Measurements from ENCODE around the gene VCAN.

The VCAN gene

GRCh38 chr5:83475391-83475863, 3.9 kb downstream of the VCAN start:
- Histone ChIP-seq H3K9ac (ENCODE audit: low read depth in 1 of 2, low read length in 2 of 2) (peak overlapping the region in 1 of 2 donors; percentile 7), H3K4me3 (ENCODE audit: low read length in 2 of 2) (peak overlapping the region in 1 of 2 donors; percentile 76), H3K27me3 (ENCODE audit: control insufficient read depth in 2 of 2, insufficient read depth in 2 of 2, low read length in 2 of 2) (peaks cover 30 to 46% of the 10 kb centered on the region in 2 donors), H3K36me3 (ENCODE audit: control insufficient read depth in 2 of 2, insufficient read depth in 2 of 2, low read length in 2 of 2) (no peaks in the 10 kb centered on the region), H3K27ac (ENCODE audit: low read depth in 2 of 2, low read length in 2 of 2) (peak overlapping the region; percentile 56 to 60), H3K9me3 (ENCODE audit: control insufficient read depth in 2 of 2, low read length in 2 of 2) (no peaks in the 10 kb centered on the region), H3K4me1 (ENCODE audit: control insufficient read depth in 2 of 2, insufficient read depth in 2 of 2, low read length in 2 of 2) (peaks cover 8 to 16% of the 10 kb centered on the region in 2 donors)

DNA sequence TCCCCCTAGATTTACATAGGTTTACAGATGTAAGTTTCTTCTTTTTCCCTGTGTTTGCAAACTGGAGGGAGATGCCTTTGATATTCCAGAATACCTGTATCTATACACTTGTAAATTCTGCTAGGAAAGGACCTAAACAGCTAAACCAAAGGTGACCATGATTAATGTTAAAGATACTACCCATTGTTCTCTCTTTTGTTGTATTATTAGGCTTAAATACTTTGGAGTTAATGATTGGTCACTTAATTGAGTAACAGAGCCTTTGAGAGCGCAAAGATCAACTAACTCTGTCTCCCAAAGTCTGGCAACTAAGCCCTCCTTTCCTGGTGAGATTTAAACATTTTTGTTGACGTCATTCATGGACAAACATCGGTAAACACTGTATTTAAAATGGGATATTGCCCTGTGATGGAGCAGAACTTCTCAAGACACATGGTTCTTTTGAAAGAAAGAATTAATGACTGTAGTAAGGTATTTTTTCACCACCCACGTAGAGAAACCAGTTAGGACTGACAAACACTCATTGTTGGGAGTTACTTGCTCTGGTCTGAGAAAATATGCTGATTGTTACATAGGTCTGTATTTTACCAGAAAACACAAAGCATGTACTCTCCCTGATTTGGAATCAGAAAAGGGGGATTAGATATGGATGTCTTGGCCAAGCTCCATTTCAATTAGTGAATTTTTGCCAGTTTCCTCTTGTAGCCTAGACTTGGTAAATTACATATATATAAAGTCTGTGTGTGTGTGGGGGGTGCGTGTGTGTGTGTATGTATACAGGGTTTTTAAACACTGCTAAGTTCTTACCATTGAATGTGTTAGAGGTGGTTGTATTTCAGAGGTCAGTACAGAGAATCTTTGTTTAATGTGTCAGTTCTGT, 4.6 kb downstream of the VCAN start:
- Histone ChIP-seq H3K4me1 (ENCODE audit: control insufficient read depth in 2 of 2, insufficient read depth in 2 of 2, low read length in 2 of 2) (peaks cover 8 to 16% of the 10 kb centered on the region in 2 donors), H3K27ac (ENCODE audit: low read depth in 2 of 2, low read length in 2 of 2) (peak overlapping the region in 1 of 2 donors; percentile 30), H3K4me3 (ENCODE audit: low read length in 2 of 2) (no peak overlapping the region), H3K36me3 (ENCODE audit: control insufficient read depth in 2 of 2, insufficient read depth in 2 of 2, low read length in 2 of 2) (no peaks in the 10 kb centered on the region), H3K9me3 (ENCODE audit: control insufficient read depth in 2 of 2, low read length in 2 of 2) (no peaks in the 10 kb centered on the region), H3K27me3 (ENCODE audit: control insufficient read depth in 2 of 2, insufficient read depth in 2 of 2, low read length in 2 of 2) (peaks cover 27 to 46% of the 10 kb centered on the region in 2 donors), H3K9ac (ENCODE audit: low read depth in 1 of 2, low read length in 2 of 2) (no peak overlapping the region)

GRCh38 chr5:83482961-83483360, 11.4 kb downstream of the VCAN start:
- no peak overlapping the region for H3K4me3 ChIP-seq (ENCODE audit: low read length in 2 of 2)
- no peaks in the 10 kb centered on the region for H3K36me3 ChIP-seq (ENCODE audit: control insufficient read depth in 2 of 2, insufficient read depth in 2 of 2, low read length in 2 of 2)
- peaks cover 0 to 3% of the 10 kb centered on the region in 2 donors for H3K27me3 ChIP-seq (ENCODE audit: control insufficient read depth in 2 of 2, insufficient read depth in 2 of 2, low read length in 2 of 2)
- H3K27ac ChIP-seq (ENCODE audit: low read depth in 2 of 2, low read length in 2 of 2): no peak overlapping the region
- no peaks in the 10 kb centered on the region for H3K4me1 ChIP-seq (ENCODE audit: control insufficient read depth in 2 of 2, insufficient read depth in 2 of 2, low read length in 2 of 2)
- H3K9ac ChIP-seq (ENCODE audit: low read depth in 1 of 2, low read length in 2 of 2): no peak overlapping the region
- no peaks in the 10 kb centered on the region for H3K9me3 ChIP-seq (ENCODE audit: control insufficient read depth in 2 of 2, low read length in 2 of 2)

DNA sequence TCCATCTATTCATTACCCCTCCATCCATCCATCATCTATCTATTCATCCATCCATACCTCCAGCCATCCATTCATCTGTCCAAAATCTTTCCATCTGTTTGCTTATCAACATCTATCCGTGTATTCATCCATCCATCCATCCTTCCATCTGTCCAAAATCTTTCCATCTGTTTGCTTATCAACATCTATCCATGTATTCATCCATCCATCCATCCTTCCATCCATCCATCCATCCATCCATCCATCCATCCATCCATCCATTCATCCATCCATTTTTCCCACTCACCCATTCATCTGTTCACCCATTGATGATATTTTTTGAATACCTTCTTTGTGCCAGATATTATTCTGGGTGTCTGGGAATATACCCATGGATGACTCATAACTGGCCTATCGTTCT, 12.8 kb downstream of the VCAN start:
- Histone ChIP-seq H3K9ac (ENCODE audit: low read depth in 1 of 2, low read length in 2 of 2) (no peak overlapping the region), H3K9me3 (ENCODE audit: control insufficient read depth in 2 of 2, low read length in 2 of 2) (no peaks in the 10 kb centered on the region), H3K4me3 (ENCODE audit: low read length in 2 of 2) (no peak overlapping the region), H3K36me3 (ENCODE audit: control insufficient read depth in 2 of 2, insufficient read depth in 2 of 2, low read length in 2 of 2) (no peaks in the 10 kb centered on the region), H3K27ac (ENCODE audit: low read depth in 2 of 2, low read length in 2 of 2) (no peak overlapping the region), H3K27me3 (ENCODE audit: control insufficient read depth in 2 of 2, insufficient read depth in 2 of 2, low read length in 2 of 2) (peaks cover 0 to 3% of the 10 kb centered on the region in 2 donors), H3K4me1 (ENCODE audit: control insufficient read depth in 2 of 2, insufficient read depth in 2 of 2, low read length in 2 of 2) (no peaks in the 10 kb centered on the region)

DNA sequence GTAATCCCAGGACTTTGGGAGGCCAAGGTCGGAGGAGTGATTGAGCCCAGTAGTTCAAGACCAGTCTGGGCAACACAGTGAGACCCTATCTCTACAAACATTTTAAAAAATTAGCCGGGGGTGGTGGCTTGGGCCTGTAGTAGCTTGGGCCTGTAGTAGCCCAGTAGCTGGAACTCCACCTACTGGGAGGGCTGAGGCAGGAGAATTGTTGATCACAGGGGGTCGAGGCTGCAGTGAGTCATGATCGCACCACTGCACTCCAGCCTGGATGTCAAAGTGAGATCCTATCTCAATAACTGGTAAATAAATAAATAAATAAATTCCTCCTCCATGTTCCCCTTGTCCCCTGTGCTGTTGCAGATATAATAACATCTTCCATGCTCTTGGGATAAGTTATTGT, 14.3 kb downstream of the VCAN start:
- H3K27ac ChIP-seq (ENCODE audit: low read depth in 2 of 2, low read length in 2 of 2): no peak overlapping the region
- no peak overlapping the region for H3K9ac ChIP-seq (ENCODE audit: low read depth in 1 of 2, low read length in 2 of 2)
- no peaks in the 10 kb centered on the region for H3K4me1 ChIP-seq (ENCODE audit: control insufficient read depth in 2 of 2, insufficient read depth in 2 of 2, low read length in 2 of 2)
- no peaks in the 10 kb centered on the region for H3K36me3 ChIP-seq (ENCODE audit: control insufficient read depth in 2 of 2, insufficient read depth in 2 of 2, low read length in 2 of 2)
- H3K4me3 ChIP-seq (ENCODE audit: low read length in 2 of 2): no peak overlapping the region
- peaks cover 0 to 3% of the 10 kb centered on the region in 2 donors for H3K27me3 ChIP-seq (ENCODE audit: control insufficient read depth in 2 of 2, insufficient read depth in 2 of 2, low read length in 2 of 2)
- H3K9me3 ChIP-seq (ENCODE audit: control insufficient read depth in 2 of 2, low read length in 2 of 2): no peaks in the 10 kb centered on the region

- Histone ChIP-seq H3K9me3 (ENCODE audit: control insufficient read depth in 2 of 2, low read length in 2 of 2) (no peaks in the 10 kb centered on the region), H3K9ac (ENCODE audit: low read depth in 1 of 2, low read length in 2 of 2) (no peak overlapping the region), H3K4me1 (ENCODE audit: control insufficient read depth in 2 of 2, insufficient read depth in 2 of 2, low read length in 2 of 2) (no peaks in the 10 kb centered on the region), H3K4me3 (ENCODE audit: low read length in 2 of 2) (no peak overlapping the region), H3K27ac (ENCODE audit: low read depth in 2 of 2, low read length in 2 of 2) (no peak overlapping the region), H3K36me3 (ENCODE audit: control insufficient read depth in 2 of 2, insufficient read depth in 2 of 2, low read length in 2 of 2) (no peaks in the 10 kb centered on the region), H3K27me3 (ENCODE audit: control insufficient read depth in 2 of 2, insufficient read depth in 2 of 2, low read length in 2 of 2) (peaks cover 0 to 3% of the 10 kb centered on the region in 2 donors)
Measured at GRCh38 chr5:83487155-83487554, 15.6 kb downstream of the VCAN start.

GRCh38 chr5:83488271-83488670, 16.7 kb downstream of the VCAN start:
- no peak overlapping the region for H3K27ac ChIP-seq (ENCODE audit: low read depth in 2 of 2, low read length in 2 of 2)
- H3K4me3 ChIP-seq (ENCODE audit: low read length in 2 of 2): no peak overlapping the region
- no peaks in the 10 kb centered on the region for H3K4me1 ChIP-seq (ENCODE audit: control insufficient read depth in 2 of 2, insufficient read depth in 2 of 2, low read length in 2 of 2)
- H3K27me3 ChIP-seq (ENCODE audit: control insufficient read depth in 2 of 2, insufficient read depth in 2 of 2, low read length in 2 of 2): peaks cover 0 to 3% of the 10 kb centered on the region in 2 donors
- H3K9me3 ChIP-seq (ENCODE audit: control insufficient read depth in 2 of 2, low read length in 2 of 2): no peaks in the 10 kb centered on the region
- no peaks in the 10 kb centered on the region for H3K36me3 ChIP-seq (ENCODE audit: control insufficient read depth in 2 of 2, insufficient read depth in 2 of 2, low read length in 2 of 2)
- H3K9ac ChIP-seq (ENCODE audit: low read depth in 1 of 2, low read length in 2 of 2): no peak overlapping the region

GRCh38 chr5:83488821-83489220, 17.3 kb downstream of the VCAN start:
- Histone ChIP-seq H3K27ac (ENCODE audit: low read depth in 2 of 2, low read length in 2 of 2) (no peak overlapping the region), H3K9me3 (ENCODE audit: control insufficient read depth in 2 of 2, low read length in 2 of 2) (no peaks in the 10 kb centered on the region), H3K4me3 (ENCODE audit: low read length in 2 of 2) (no peak overlapping the region), H3K9ac (ENCODE audit: low read depth in 1 of 2, low read length in 2 of 2) (no peak overlapping the region), H3K36me3 (ENCODE audit: control insufficient read depth in 2 of 2, insufficient read depth in 2 of 2, low read length in 2 of 2) (no peaks in the 10 kb centered on the region), H3K4me1 (ENCODE audit: control insufficient read depth in 2 of 2, insufficient read depth in 2 of 2, low read length in 2 of 2) (no peaks in the 10 kb centered on the region), H3K27me3 (ENCODE audit: control insufficient read depth in 2 of 2, insufficient read depth in 2 of 2, low read length in 2 of 2) (peaks cover 0 to 3% of the 10 kb centered on the region in 2 donors)

DNA sequence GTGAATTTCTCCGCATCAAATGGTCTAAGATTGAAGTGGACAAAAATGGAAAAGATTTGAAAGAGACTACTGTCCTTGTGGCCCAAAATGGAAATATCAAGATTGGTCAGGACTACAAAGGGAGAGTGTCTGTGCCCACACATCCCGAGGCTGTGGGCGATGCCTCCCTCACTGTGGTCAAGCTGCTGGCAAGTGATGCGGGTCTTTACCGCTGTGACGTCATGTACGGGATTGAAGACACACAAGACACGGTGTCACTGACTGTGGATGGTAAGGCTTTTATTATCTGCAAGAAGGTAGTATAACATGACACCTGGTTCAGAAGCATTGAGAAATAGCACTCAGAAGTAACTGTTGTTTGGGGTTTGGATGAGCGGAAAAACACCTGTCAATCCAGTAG, 18.7 kb downstream of the VCAN start:
- H3K36me3 ChIP-seq (ENCODE audit: control insufficient read depth in 2 of 2, insufficient read depth in 2 of 2, low read length in 2 of 2): no peaks in the 10 kb centered on the region

DNA sequence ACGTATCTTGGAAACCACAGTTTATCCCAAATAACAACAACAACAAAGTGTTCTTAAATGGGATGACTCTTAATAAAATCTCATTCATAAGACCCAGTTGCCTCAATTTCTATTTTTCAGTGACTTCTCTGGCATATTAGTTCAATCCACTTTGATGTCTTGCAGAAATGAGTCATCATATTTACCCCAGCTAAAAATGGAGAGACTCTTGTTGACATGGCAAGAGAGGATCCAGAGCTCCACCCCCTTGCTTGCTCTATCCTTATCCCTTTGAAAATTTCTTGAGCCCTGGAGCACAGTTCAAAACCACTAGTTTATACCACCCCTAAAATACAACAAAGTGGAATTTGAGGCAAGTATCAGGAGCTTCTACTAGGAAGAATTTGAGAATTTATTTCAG, 20.8 kb downstream of the VCAN start:
- no peak overlapping the region for H3K27ac ChIP-seq (ENCODE audit: low read depth in 2 of 2, low read length in 2 of 2)
- H3K27me3 ChIP-seq (ENCODE audit: control insufficient read depth in 2 of 2, insufficient read depth in 2 of 2, low read length in 2 of 2): no peaks in the 10 kb centered on the region
- no peak overlapping the region for H3K9ac ChIP-seq (ENCODE audit: low read depth in 1 of 2, low read length in 2 of 2)
- H3K4me1 ChIP-seq (ENCODE audit: control insufficient read depth in 2 of 2, insufficient read depth in 2 of 2, low read length in 2 of 2): no peaks in the 10 kb centered on the region
- H3K36me3 ChIP-seq (ENCODE audit: control insufficient read depth in 2 of 2, insufficient read depth in 2 of 2, low read length in 2 of 2): no peaks in the 10 kb centered on the region
- H3K4me3 ChIP-seq (ENCODE audit: low read length in 2 of 2): no peak overlapping the region
- no peaks in the 10 kb centered on the region for H3K9me3 ChIP-seq (ENCODE audit: control insufficient read depth in 2 of 2, low read length in 2 of 2)

More for the DNA sequence above, 18.7 kb downstream of the VCAN start:
- Histone ChIP-seq H3K27ac (ENCODE audit: low read depth in 2 of 2, low read length in 2 of 2) (no peak overlapping the region), H3K4me3 (ENCODE audit: low read length in 2 of 2) (no peak overlapping the region), H3K4me1 (ENCODE audit: control insufficient read depth in 2 of 2, insufficient read depth in 2 of 2, low read length in 2 of 2) (no peaks in the 10 kb centered on the region), H3K9ac (ENCODE audit: low read depth in 1 of 2, low read length in 2 of 2) (no peak overlapping the region), H3K9me3 (ENCODE audit: control insufficient read depth in 2 of 2, low read length in 2 of 2) (no peaks in the 10 kb centered on the region), H3K27me3 (ENCODE audit: control insufficient read depth in 2 of 2, insufficient read depth in 2 of 2, low read length in 2 of 2) (peaks cover 0 to 3% of the 10 kb centered on the region in 2 donors)

Measured in mucosa of rectum (tissue), 2 donors.